Mesenchymal stem cell (in vitro differentiated cells and primary cell): ENCODE results near the gene SPPL2B.

Experiments
- DNase-seq: peaks from one replicate; pipeline ENCODE4 v3.0.0-alpha.2; 2013
- H2AFZ ChIP-seq: one replicate; pipeline ENCODE4 v1.6.1; 2013; ENCODE audit warnings: low read depth, mild to moderate bottlenecking, control low read depth, inconsistent platforms, low read length, moderate library complexity
- H2AK5ac ChIP-seq: 2 replicates; pipeline ENCODE4 v1.6.1; 2013; ENCODE audit warnings: low read length, moderate library complexity, mild to moderate bottlenecking, inconsistent platforms; ENCODE audit not compliant: severe bottlenecking
- H2BK120ac ChIP-seq: one replicate; pipeline ENCODE4 v1.6.1; 2013; ENCODE audit warnings: low read depth, mild to moderate bottlenecking, inconsistent platforms, low read length, moderate library complexity
- H2BK12ac ChIP-seq, 2 experiments: one replicate each; pipeline ENCODE4 v1.6.1; 2013; ENCODE audit warnings: inconsistent platforms in 2 of 2, low read length in 2 of 2, mild to moderate bottlenecking in 2 of 2, moderate library complexity in 2 of 2, control low read depth in 1 of 2
- H2BK15ac ChIP-seq: one replicate; pipeline ENCODE4 v1.6.1; 2013; ENCODE audit warnings: mild to moderate bottlenecking, low read depth, inconsistent platforms; ENCODE audit not compliant: poor library complexity, severe bottlenecking
- H2BK5ac ChIP-seq: 2 replicates; pipeline ENCODE4 v1.6.1; 2013; ENCODE audit warnings: low read depth, mild to moderate bottlenecking, low read length, control low read depth, inconsistent platforms; ENCODE audit not compliant: poor library complexity, severe bottlenecking
- H3K14ac ChIP-seq, 2 experiments: one replicate each; pipeline ENCODE4 v1.6.1; 2013; ENCODE audit warnings: inconsistent platforms in 2 of 2, low read length in 2 of 2, control low read depth in 1 of 2, mild to moderate bottlenecking in 1 of 2, moderate library complexity in 1 of 2
- H3K18ac ChIP-seq, 2 experiments: one replicate each; pipeline ENCODE4 v1.6.1; 2013; ENCODE audit warnings: inconsistent platforms in 2 of 2, low read length in 2 of 2, control low read depth in 1 of 2, low read depth in 1 of 2, mild to moderate bottlenecking in 1 of 2
- H3K23ac ChIP-seq, 2 experiments: one replicate each; pipeline ENCODE4 v1.6.1; 2013; ENCODE audit warnings: inconsistent platforms in 2 of 2, low read length in 2 of 2, mild to moderate bottlenecking in 2 of 2, moderate library complexity in 2 of 2, control low read depth in 1 of 2
- H3K27ac ChIP-seq: 2 replicates; pipeline ENCODE4 v1.5.1; 2013; ENCODE audit warnings: mild to moderate bottlenecking, moderate library complexity, low read length, control low read depth, inconsistent platforms; ENCODE audit not compliant: poor library complexity, severe bottlenecking
- H3K27me3 ChIP-seq, 2 experiments: 2 replicates each; pipeline versions ENCODE4 v1.6.1 to v1.7.0; 2013; ENCODE audit warnings: low read length in 2 of 2, mild to moderate bottlenecking in 2 of 2, moderate library complexity in 2 of 2, control low read depth in 1 of 2, inconsistent platforms in 1 of 2; ENCODE audit not compliant: control insufficient read depth in 1 of 2, insufficient read depth in 1 of 2
- H3K36me3 ChIP-seq, 2 experiments: 2 replicates each; pipeline versions ENCODE4 v1.6.1 to v1.7.0; 2013; ENCODE audit warnings: low read length in 2 of 2, control low read depth in 1 of 2, inconsistent platforms in 1 of 2, low read depth in 1 of 2, mild to moderate bottlenecking in 1 of 2; ENCODE audit not compliant: insufficient read depth in 2 of 2, control insufficient read depth in 1 of 2
- H3K4ac ChIP-seq, 2 experiments: one replicate each; pipeline ENCODE4 v1.6.1; 2013; ENCODE audit warnings: inconsistent platforms in 2 of 2, low read length in 2 of 2, mild to moderate bottlenecking in 2 of 2, moderate library complexity in 2 of 2, control low read depth in 1 of 2, low read depth in 1 of 2
- H3K4me1 ChIP-seq: 2 replicates; pipeline ENCODE4 v1.6.1; 2013; ENCODE audit warnings: low read depth, low read length, control low read depth; ENCODE audit not compliant: control insufficient read depth, insufficient read depth
- H3K4me2 ChIP-seq: 2 replicates; pipeline ENCODE4 v1.6.1; 2013; ENCODE audit warnings: low read length, mild to moderate bottlenecking, inconsistent platforms; ENCODE audit not compliant: poor library complexity, severe bottlenecking
- H3K4me3 ChIP-seq, 2 experiments: 2 replicates each; pipeline versions ENCODE4 v1.5.1 to v1.7.0; 2013; ENCODE audit warnings: low read length in 2 of 2, mild to moderate bottlenecking in 2 of 2, control low read depth in 1 of 2, low read depth in 1 of 2; ENCODE audit not compliant: insufficient read depth in 1 of 2
- H3K79me1 ChIP-seq: replicated peaks from 2 replicates; pipeline ENCODE4 v1.6.1; 2013; ENCODE audit warnings: mild to moderate bottlenecking, control low read depth, low read length, inconsistent platforms; ENCODE audit not compliant: poor library complexity, severe bottlenecking
- H3K9ac ChIP-seq: 2 replicates; pipeline ENCODE4 v1.7.0; 2013; ENCODE audit warnings: mild to moderate bottlenecking, low read length, moderate library complexity
- H3K9me3 ChIP-seq: 2 replicates; pipeline ENCODE4 v1.7.0; 2013; ENCODE audit warnings: mild to moderate bottlenecking, low read length; ENCODE audit not compliant: control insufficient read depth
- H4K8ac ChIP-seq: one replicate; pipeline ENCODE4 v1.6.1; 2013; ENCODE audit warnings: inconsistent platforms, mild to moderate bottlenecking, low read length, moderate library complexity
- H4K91ac ChIP-seq: one replicate; pipeline ENCODE4 v1.6.1; 2013; ENCODE audit warnings: mild to moderate bottlenecking, low read length, inconsistent platforms
- WGBS: methylation state at CpG from one replicate; pipeline ENCODE4 v1.1.7; 2013; ENCODE audit warnings: mixed read lengths; 5-methylcytosine and 5-hydroxymethylcytosine counted together

The SPPL2B gene

GRCh38 chr19:2302319-2303210, 25.9 kb upstream of the SPPL2B start:
- no peak overlapping the region for H3K27ac ChIP-seq
- WGBS, result 51% methylated on average over 51 of the region's 62 CpGs
- no peak overlapping the region for H2BK120ac ChIP-seq
- no peak overlapping the region for H3K4me2 ChIP-seq
- no peak overlapping the region for H2BK12ac ChIP-seq
- H3K79me1 ChIP-seq, result no peaks in the 10 kb centered on the region
- no peak overlapping the region for H3K18ac ChIP-seq
- no peak overlapping the region for H3K9ac ChIP-seq
- no peaks in the 10 kb centered on the region for H3K9me3 ChIP-seq
- H3K4me1 ChIP-seq, result peaks cover 8% of the 10 kb centered on the region
- no peak overlapping the region for H3K4ac ChIP-seq
- no peaks in the 10 kb centered on the region for H3K36me3 ChIP-seq
- H3K23ac ChIP-seq, result peak overlapping the region in 1 of 2 experiments; percentile 48
- no peak overlapping the region for H2AK5ac ChIP-seq
- peak; percentile 45 for DNase-seq
- no peak overlapping the region for H3K14ac ChIP-seq
- H4K8ac ChIP-seq, result peak overlapping the region; percentile 19
- no peak overlapping the region for H2AFZ ChIP-seq
- peak overlapping the region; percentile 18 for H4K91ac ChIP-seq
- no peak overlapping the region for H2BK5ac ChIP-seq
- peaks cover 53% of the 10 kb centered on the region in 2 experiments for H3K27me3 ChIP-seq
- no peak overlapping the region for H2BK15ac ChIP-seq
- H3K4me3 ChIP-seq, result peak overlapping the region; percentile 14 to 44

- Histone ChIP-seq H4K8ac (no peak overlapping the region), H4K91ac (no peak overlapping the region), H3K36me3 (no peaks in the 10 kb centered on the region), H3K14ac (no peak overlapping the region), H2AFZ (no peak overlapping the region), H3K27ac (no peak overlapping the region), H3K4me1 (peaks cover 12% of the 10 kb centered on the region), H3K4me3 (no peak overlapping the region), H3K18ac (no peak overlapping the region), H2BK15ac (no peak overlapping the region), H3K9ac (no peak overlapping the region), H3K4ac (no peak overlapping the region), H3K4me2 (no peak overlapping the region), H2BK5ac (no peak overlapping the region), H2BK12ac (no peak overlapping the region), H3K9me3 (no peaks in the 10 kb centered on the region), H3K23ac (no peak overlapping the region), H3K27me3 (peaks cover 57% of the 10 kb centered on the region in 2 experiments), H2AK5ac (no peak overlapping the region), H2BK120ac (no peak overlapping the region), H3K79me1 (no peaks in the 10 kb centered on the region)
- 89% methylated on average over 26 of the region's 26 CpGs for WGBS
- no peak for DNase-seq
These were observed 25.2 kb upstream of the SPPL2B start for GRCh38 chr19:2303211-2303798.

- no peak overlapping the region for H3K4me3 ChIP-seq
- no peak overlapping the region for H3K4ac ChIP-seq
- no peak overlapping the region for H2BK15ac ChIP-seq
- H3K18ac ChIP-seq, result no peak overlapping the region
- no peak overlapping the region for H4K91ac ChIP-seq
- H2BK5ac ChIP-seq, result no peak overlapping the region
- no peak overlapping the region for H2BK12ac ChIP-seq
- H3K14ac ChIP-seq, result no peak overlapping the region
- no peaks in the 10 kb centered on the region for H3K9me3 ChIP-seq
- no peak overlapping the region for H3K23ac ChIP-seq
- no peaks in the 10 kb centered on the region for H3K36me3 ChIP-seq
- H2BK120ac ChIP-seq, result no peak overlapping the region
- H3K9ac ChIP-seq, result no peak overlapping the region
- H3K4me1 ChIP-seq, result peaks cover 17% of the 10 kb centered on the region
- 85% methylated on average over 18 of the region's 19 CpGs for WGBS
- H3K79me1 ChIP-seq, result no peaks in the 10 kb centered on the region
- no peak overlapping the region for H3K27ac ChIP-seq
- H2AK5ac ChIP-seq, result no peak overlapping the region
- H4K8ac ChIP-seq, result no peak overlapping the region
- H3K27me3 ChIP-seq, result peaks cover 69 to 72% of the 10 kb centered on the region in 2 experiments
- DNase-seq, result no peak
- no peak overlapping the region for H2AFZ ChIP-seq
- no peak overlapping the region for H3K4me2 ChIP-seq
These were observed 22.8 kb upstream of the SPPL2B start for GRCh38 chr19:2305452-2306280.
